AG10803 (cell line): ENCODE measurements around the gene GPR42.

Source experiments
- DNase-seq: peaks from one replicate; pipeline ENCODE4 v3.0.0; 2010; ENCODE audit warnings: low read depth
- H3K4me3 ChIP-seq: 2 replicates; pipeline ENCODE4 v1.5.1; 2011; ENCODE audit warnings: mild to moderate bottlenecking, low read length, control low read depth
- TF ChIP-seq, protein P1 (sequence below): conservative IDR thresholded peaks from 2 replicates; pipeline ENCODE4 v1.5.1; 2011; ENCODE audit warnings: mild to moderate bottlenecking, low read length, control low read depth, inconsistent platforms

Gene GPR42

DNA sequence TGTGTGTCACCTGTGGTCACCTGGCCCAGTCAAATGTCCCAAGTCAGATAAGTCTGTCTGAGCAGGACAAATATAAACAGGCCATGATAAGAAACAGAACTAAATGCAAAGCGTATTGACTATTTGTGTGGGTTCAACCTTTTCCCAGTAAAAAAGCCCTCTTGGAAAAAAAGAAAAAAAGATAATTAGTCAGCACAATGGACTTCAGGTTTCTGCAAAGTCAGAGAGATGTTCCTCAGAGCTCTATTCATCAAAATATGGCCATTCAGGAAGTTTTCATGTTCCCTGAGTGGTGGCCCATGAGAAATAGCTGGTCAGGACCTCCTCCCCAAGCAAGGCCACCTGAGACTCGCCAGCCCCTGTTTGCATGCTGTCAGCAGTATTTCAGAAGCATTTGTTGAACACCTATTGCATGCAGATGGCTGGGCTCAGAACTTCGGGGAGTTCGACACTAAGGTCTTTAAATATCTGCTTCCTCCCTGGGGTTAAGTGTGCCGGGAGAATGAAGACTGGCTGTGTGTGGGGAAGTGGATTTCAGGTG, 9.9 kb upstream of the GPR42 start:
- TF ChIP-seq, protein P1, sequence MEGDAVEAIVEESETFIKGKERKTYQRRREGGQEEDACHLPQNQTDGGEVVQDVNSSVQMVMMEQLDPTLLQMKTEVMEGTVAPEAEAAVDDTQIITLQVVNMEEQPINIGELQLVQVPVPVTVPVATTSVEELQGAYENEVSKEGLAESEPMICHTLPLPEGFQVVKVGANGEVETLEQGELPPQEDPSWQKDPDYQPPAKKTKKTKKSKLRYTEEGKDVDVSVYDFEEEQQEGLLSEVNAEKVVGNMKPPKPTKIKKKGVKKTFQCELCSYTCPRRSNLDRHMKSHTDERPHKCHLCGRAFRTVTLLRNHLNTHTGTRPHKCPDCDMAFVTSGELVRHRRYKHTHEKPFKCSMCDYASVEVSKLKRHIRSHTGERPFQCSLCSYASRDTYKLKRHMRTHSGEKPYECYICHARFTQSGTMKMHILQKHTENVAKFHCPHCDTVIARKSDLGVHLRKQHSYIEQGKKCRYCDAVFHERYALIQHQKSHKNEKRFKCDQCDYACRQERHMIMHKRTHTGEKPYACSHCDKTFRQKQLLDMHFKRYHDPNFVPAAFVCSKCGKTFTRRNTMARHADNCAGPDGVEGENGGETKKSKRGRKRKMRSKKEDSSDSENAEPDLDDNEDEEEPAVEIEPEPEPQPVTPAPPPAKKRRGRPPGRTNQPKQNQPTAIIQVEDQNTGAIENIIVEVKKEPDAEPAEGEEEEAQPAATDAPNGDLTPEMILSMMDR: no peak
- no peak overlapping the region for H3K4me3 ChIP-seq
- DNase-seq: no peak

DNA sequence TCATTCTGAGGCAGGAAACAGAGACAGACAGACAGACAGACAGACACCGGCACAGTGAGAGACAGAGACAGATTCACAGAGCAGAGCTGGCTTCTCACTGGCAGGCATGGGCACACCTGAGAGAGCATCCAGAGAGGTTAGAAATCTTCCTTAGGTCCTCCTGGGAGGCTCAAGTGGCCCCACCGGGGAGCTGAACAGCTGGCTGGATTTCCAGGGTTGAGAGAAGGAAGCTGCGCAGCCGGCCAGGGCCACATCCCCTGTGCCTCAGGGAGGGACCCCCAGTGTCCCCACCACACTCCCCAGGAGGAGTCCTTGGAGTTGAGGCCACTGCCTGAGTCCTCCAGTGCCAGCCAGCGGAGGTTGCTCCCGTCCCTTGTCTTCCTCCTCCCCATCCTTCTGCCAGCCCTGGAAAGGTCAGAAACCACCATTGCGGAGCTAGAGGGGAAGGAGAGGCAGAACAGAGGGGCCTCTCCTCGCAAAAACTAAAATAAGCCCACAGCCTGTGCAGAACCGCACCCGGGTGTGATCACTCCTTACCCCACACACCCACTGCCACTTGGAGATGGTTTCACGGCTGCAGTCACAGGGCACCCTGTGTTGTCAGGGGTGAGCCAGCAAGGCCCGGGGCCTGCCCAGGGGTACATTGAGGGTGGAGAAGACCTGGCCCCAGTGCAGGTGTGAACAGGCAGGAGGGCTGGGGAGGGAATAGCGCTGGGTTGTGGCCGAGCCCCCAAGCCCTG, 8.4 kb upstream of the GPR42 start:
- TF ChIP-seq, protein P1: no peak
- no peak overlapping the region for H3K4me3 ChIP-seq
- DNase-seq: no peak

DNA sequence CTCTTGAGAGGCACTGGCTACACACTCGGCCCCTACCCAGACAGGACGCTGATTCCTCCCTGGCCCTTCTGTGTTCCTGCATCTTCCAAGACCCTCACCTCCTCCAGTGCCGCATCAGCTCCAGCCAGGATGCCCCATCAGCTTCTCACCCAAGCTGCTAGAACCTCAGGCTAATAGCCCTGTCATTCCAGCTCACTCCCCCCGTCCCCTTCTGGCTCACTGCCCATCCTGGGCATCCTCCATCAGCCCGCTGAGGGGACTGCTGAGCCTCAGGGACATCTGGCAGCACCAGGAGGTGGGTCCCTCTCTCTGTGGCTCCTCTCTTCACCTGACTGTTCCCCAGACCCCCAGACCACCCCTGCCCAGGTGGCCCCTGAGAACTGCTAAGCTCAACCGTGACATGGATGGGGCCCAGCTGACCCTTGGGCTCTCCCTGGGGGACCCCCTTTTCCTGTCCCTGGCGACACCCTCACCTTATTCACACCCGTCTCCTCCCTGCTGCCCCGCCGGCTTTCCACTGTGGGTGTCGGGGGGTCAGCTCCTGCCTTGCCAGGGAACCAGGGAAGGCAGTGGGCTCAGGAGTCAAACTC, 7.8 kb upstream of the GPR42 start:
- no peak overlapping the region for H3K4me3 ChIP-seq
- DNase-seq: no peak
- TF ChIP-seq, protein P1: no peak

DNA sequence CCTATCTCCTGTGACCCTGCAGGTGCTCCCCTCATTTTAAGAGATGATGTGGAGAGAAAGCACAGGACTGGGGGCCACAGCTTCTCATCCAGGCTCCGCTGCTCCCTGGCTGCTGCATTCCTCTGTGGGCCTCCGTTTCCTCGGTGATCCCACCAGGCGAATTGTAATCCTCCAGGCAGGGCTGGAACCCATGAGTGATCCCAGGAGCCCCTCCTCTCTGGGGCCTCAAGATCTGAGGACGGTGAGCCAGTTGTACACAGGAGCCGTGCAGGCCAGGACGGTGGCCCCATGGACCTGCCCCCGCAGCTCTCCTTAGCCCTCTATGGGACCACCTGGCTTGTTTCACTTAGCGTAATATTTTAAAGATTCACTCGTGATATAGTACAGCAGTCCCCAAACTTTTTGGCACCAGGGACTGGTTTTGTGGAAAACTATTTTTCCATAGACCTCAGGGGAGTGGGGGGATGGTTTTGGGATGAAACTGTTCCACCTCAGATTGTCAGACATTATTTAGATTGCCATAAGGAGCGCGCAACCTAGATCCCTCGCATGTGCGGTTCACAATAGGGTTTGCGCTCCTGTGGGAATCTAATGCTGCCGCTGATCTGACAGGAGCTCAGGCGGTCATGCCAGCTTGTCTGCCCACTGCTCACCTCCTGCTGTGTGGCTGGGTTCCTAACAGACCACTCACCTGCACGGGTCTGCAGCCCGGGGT, 7.0 kb upstream of the GPR42 start:
- TF ChIP-seq, protein P1: no peak
- no peak for DNase-seq
- no peak overlapping the region for H3K4me3 ChIP-seq

DNA sequence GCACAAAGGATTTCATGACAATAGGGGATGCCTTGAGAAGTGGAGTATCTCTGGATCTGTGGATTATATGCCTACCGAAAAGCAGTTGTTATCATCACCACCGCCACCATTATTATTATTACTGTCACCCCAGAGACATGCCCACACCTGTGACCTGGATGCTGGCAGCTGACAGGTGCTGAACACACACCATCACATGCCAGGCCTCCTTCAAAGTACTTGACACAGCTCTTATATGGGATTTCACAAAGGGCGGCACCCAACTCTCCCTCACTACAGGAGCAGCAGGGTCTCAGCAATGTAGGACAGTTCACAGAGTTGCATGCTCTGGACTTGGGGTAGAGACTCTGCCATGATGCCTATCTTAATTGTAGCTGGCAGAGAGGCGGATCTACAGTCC, 5.6 kb upstream of the GPR42 start:
- DNase-seq: no peak
- TF ChIP-seq, protein P1: no peak
- no peak overlapping the region for H3K4me3 ChIP-seq

DNA sequence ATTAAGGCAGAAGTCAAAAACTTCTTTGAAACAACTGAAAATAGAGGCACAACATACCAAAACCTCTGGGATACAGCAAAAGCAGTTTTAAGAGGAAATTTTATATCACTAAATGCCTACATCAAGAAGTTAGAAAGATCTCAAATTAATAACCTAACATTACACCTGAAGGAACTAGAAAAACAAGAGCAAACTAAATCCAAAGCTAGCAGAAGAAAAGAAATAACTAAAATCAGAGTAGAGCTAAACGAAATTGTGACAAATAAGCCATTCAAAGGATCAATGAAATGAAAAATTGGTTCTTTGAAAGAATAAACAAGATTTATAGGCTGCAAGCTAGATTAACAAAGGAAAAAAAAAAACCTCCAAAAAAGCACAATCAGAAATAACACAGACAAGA, 2.5 kb upstream of the GPR42 start:
- no peak for DNase-seq
- TF ChIP-seq, protein P1: no peak
- H3K4me3 ChIP-seq: no peak overlapping the region
